Measurements from ENCODE around the gene TRPC4AP. TPM values are rescaled to one million over a fixed set of nuclear protein-coding genes. Genes with fewer than 3 reads are reported as not detected.

The TRPC4AP gene
- total RNA-seq, 2 donors from 2014 or later, result 84.2 to 103 TPM

- no peak overlapping the region for H3K4me3 ChIP-seq (ENCODE audit: low read length)
- no peak overlapping the region for H3K27ac ChIP-seq (ENCODE audit: low read depth, low read length)
- H3K36me3 ChIP-seq (ENCODE audit: control insufficient read depth, insufficient read depth, low read length), result peaks cover 58% of the 10 kb centered on the region
- DNase-seq, result no peak
- Mint-ChIP-seq H3K36me3 (ENCODE audit: low read depth) (peaks cover 81% of the 10 kb centered on the region), H3K9me3 (no peaks in the 10 kb centered on the region), H3K27ac (no peak overlapping the region), H3K4me3 (no peak overlapping the region), H3K27me3 (ENCODE audit: insufficient read depth) (no peaks in the 10 kb centered on the region), H3K4me1 (no peaks in the 10 kb centered on the region)
- no peaks in the 10 kb centered on the region for H3K9me3 ChIP-seq (ENCODE audit: control insufficient read depth, low read length)
- WGBS, 2 experiments (ENCODE audit: insufficient coverage in 1 of 2, insufficient read length in 1 of 2), result 83 to 94% methylated on average over 2 to 5 of the region's 5 CpGs
- H3K4me1 ChIP-seq (ENCODE audit: control insufficient read depth, insufficient read depth, low read length), result no peaks in the 10 kb centered on the region
- no peaks in the 10 kb centered on the region for H3K27me3 ChIP-seq (ENCODE audit: control insufficient read depth, insufficient read depth, low read length, poor library complexity, severe bottlenecking)
- TF ChIP-seq CTCF (conservative IDR thresholded peaks at IDR 0.05), result no peak
- H3K9ac ChIP-seq (ENCODE audit: extremely low read depth, low read length, poor library complexity, severe bottlenecking), result no peak overlapping the region
Measured at GRCh38 chr20:35122756-35123405, 30.3 kb upstream of the TRPC4AP start.

- H3K9me3 ChIP-seq (ENCODE audit: control insufficient read depth, low read length), result no peaks in the 10 kb centered on the region
- Mint-ChIP-seq H3K27me3 (ENCODE audit: insufficient read depth) (no peaks in the 10 kb centered on the region), H3K36me3 (ENCODE audit: low read depth) (peaks cover 80% of the 10 kb centered on the region), H3K9me3 (no peaks in the 10 kb centered on the region), H3K4me1 (no peaks in the 10 kb centered on the region), H3K27ac (no peak overlapping the region), H3K4me3 (no peak overlapping the region)
- H3K27ac ChIP-seq (ENCODE audit: low read depth, low read length), result no peak overlapping the region
- H3K27me3 ChIP-seq (ENCODE audit: control insufficient read depth, insufficient read depth, low read length, poor library complexity, severe bottlenecking), result no peaks in the 10 kb centered on the region
- no peak overlapping the region for H3K9ac ChIP-seq (ENCODE audit: extremely low read depth, low read length, poor library complexity, severe bottlenecking)
- no peak overlapping the region for H3K4me3 ChIP-seq (ENCODE audit: low read length)
- DNase-seq, result no peak
- H3K36me3 ChIP-seq (ENCODE audit: control insufficient read depth, insufficient read depth, low read length), result peaks cover 55% of the 10 kb centered on the region
- no peaks in the 10 kb centered on the region for H3K4me1 ChIP-seq (ENCODE audit: control insufficient read depth, insufficient read depth, low read length)
- TF ChIP-seq CTCF (conservative IDR thresholded peaks at IDR 0.05), result no peak
- WGBS, 2 experiments (ENCODE audit: insufficient coverage in 1 of 2, insufficient read length in 1 of 2), result 93 to 95% methylated on average over 6 to 7 of the region's 7 CpGs
Measured at GRCh38 chr20:35121186-35121585, 28.6 kb upstream of the TRPC4AP start.

GRCh38 chr20:35120012-35120701 lies 27.6 kb upstream of the TRPC4AP start:
- Histone ChIP-seq H3K27ac (ENCODE audit: low read depth, low read length) (no peak overlapping the region), H3K4me1 (ENCODE audit: control insufficient read depth, insufficient read depth, low read length) (no peaks in the 10 kb centered on the region), H3K9ac (ENCODE audit: extremely low read depth, low read length, poor library complexity, severe bottlenecking) (no peak overlapping the region), H3K4me3 (ENCODE audit: low read length) (no peak overlapping the region), H3K36me3 (ENCODE audit: control insufficient read depth, insufficient read depth, low read length) (peaks cover 57% of the 10 kb centered on the region), H3K9me3 (ENCODE audit: control insufficient read depth, low read length) (no peaks in the 10 kb centered on the region), H3K27me3 (ENCODE audit: control insufficient read depth, insufficient read depth, low read length, poor library complexity, severe bottlenecking) (no peaks in the 10 kb centered on the region)
- Mint-ChIP-seq H3K9me3 (no peaks in the 10 kb centered on the region), H3K27ac (no peak overlapping the region), H3K4me3 (no peak overlapping the region), H3K4me1 (no peaks in the 10 kb centered on the region), H3K36me3 (ENCODE audit: low read depth) (peaks cover 80% of the 10 kb centered on the region), H3K27me3 (ENCODE audit: insufficient read depth) (no peaks in the 10 kb centered on the region)
- no peak for DNase-seq
- WGBS, 2 experiments (ENCODE audit: insufficient coverage in 1 of 2, insufficient read length in 1 of 2), result 85 to 95% methylated on average over 5 to 8 of the region's 8 CpGs
- no peak for TF ChIP-seq CTCF (conservative IDR thresholded peaks at IDR 0.05)
